PC-3 (cell line): ENCODE measurements around the gene COX4I1. TPM values are rescaled to one million over a fixed set of nuclear protein-coding genes. Genes with fewer than 3 reads are reported as not detected.

Source experiments
- ATAC-seq: fragments of 200-7000 bp; cut with Tn5 transposase; 2 replicates; pipeline ENCODE4 v1.9.1; 2020; ENCODE audit warnings: mild to moderate bottlenecking, moderate library complexity
- Bru-seq: library from RNA; stranded (reverse); fragments of 400-500 nt; gene quantifications from one replicate; lab custom pipeline; 2021; lab: Mats Ljungman, UMichigan
- BruChase-seq, 2 experiments: library from RNA; stranded (reverse); fragments of 400-500 nt; gene quantifications; one replicate each; lab custom pipeline; 2021; lab: Mats Ljungman, UMichigan
- BruUV-seq: library from RNA; stranded (reverse); fragments of 400-500 nt; replicated peaks from 2 replicates; lab custom pipeline; 2021; lab: Mats Ljungman, UMichigan
- CTCF ChIA-PET: fragments of 300-600 bp; sonication (Branson Sonifier 250); formaldehyde crosslinking; loops from one replicate; lab custom pipeline; 2022; ENCODE audit warnings: antibody characterized with exemption; lab: Charles Lee
- POLR2A ChIA-PET: fragments of 300-600 bp; sonication (Branson Sonifier 250); formaldehyde crosslinking; loops from one replicate; lab custom pipeline; 2022; ENCODE audit warnings: antibody characterized with exemption; ENCODE audit not compliant: unreplicated experiment; lab: Charles Lee
- DNase-seq: peaks from one replicate; pipeline ENCODE4 v3.0.0-alpha.2; 2015
- H2AFZ ChIP-seq: fragments of 300-600 bp; sonication (generic); 2 replicates; pipeline ENCODE4 v1.6.0; 2016; ENCODE audit warnings: antibody characterized with exemption, low read length
- H3F3A ChIP-seq: fragments of 300-600 bp; sonication (generic); one replicate; pipeline ENCODE4 v1.6.0; 2017; ENCODE audit warnings: antibody characterized with exemption, low read length, control low read depth, mild to moderate bottlenecking; ENCODE audit not compliant: unreplicated experiment
- H3K27ac ChIP-seq: fragments of 300-600 bp; sonication (generic); 2 replicates; pipeline ENCODE4 v1.5.1; 2016; ENCODE audit warnings: mild to moderate bottlenecking, low read length
- H3K27me3 ChIP-seq: fragments of 300-600 bp; sonication (generic); 2 replicates; pipeline ENCODE4 v1.6.1; 2016; ENCODE audit warnings: low read length, mixed read lengths
- H3K36me3 ChIP-seq: fragments of 300-600 bp; sonication (generic); 2 replicates; pipeline ENCODE4 v1.6.1; 2016; ENCODE audit warnings: low read depth, mixed run types, low read length, mixed read lengths
- H3K4me1 ChIP-seq: fragments of 300-600 bp; sonication (generic); 2 replicates; pipeline ENCODE4 v1.5.1; 2016; ENCODE audit warnings: low read length; ENCODE audit not compliant: insufficient read depth
- H3K4me2 ChIP-seq: fragments of 300-600 bp; sonication (generic); 2 replicates; pipeline ENCODE4 v1.6.0; 2016; ENCODE audit warnings: low read length
- H3K4me3 ChIP-seq: fragments of 300-600 bp; sonication (generic); 2 replicates; pipeline ENCODE4 v1.5.1; 2016; ENCODE audit warnings: mild to moderate bottlenecking, low read length, mixed read lengths
- H3K79me2 ChIP-seq: fragments of 300-600 bp; sonication (generic); 2 replicates; pipeline ENCODE4 v1.6.1; 2017; ENCODE audit warnings: low read length, mixed read lengths
- H3K9ac ChIP-seq: fragments of 300-600 bp; sonication (generic); 2 replicates; pipeline ENCODE4 v1.6.0; 2016; ENCODE audit warnings: mild to moderate bottlenecking, low read length
- H3K9me2 ChIP-seq: fragments of 300-600 bp; sonication (generic); replicated peaks from 2 replicates; pipeline ENCODE4 v1.6.1; 2016; ENCODE audit warnings: mixed run types, low read length, mixed read lengths
- H3K9me3 ChIP-seq: fragments of 300-600 bp; sonication (generic); 2 replicates; pipeline ENCODE4 v1.6.1; 2016; ENCODE audit warnings: low read length, mixed read lengths
- H4K20me1 ChIP-seq: fragments of 300-600 bp; sonication (generic); 2 replicates; pipeline ENCODE4 v1.6.1; 2016; ENCODE audit warnings: low read length, mixed read lengths
- EZH2 ChIP-seq: fragments of 300-600 bp; sonication (generic); IDR thresholded peaks from one replicate; pipeline ENCODE4 v1.6.1; 2017; ENCODE audit warnings: antibody characterized with exemption, mild to moderate bottlenecking, low read length; ENCODE audit not compliant: unreplicated experiment
- EZH2phosphoT487 ChIP-seq: fragments of 300-600 bp; sonication (generic); IDR thresholded peaks from 2 replicates; pipeline ENCODE4 v1.6.1; 2018; ENCODE audit warnings: mild to moderate bottlenecking, antibody characterized with exemption, low read length, borderline replicate concordance
- intact Hi-C: fragments of 100-400 bp; cut with micrococcal nuclease; formaldehyde crosslinking; loops from 2 replicates; pipeline ENCODE4 v1.9.0; 2023
- long read RNA-seq: library from polyadenylated mRNA; unstranded; transcript quantifications from one replicate; pipeline ENCODE4 v2.0.0, GENCODE V29; 2021; ENCODE audit not compliant: unreplicated experiment
- total RNA-seq: library from RNA; depleted of rRNA; stranded (reverse); fragments of >200 nt; gene quantifications from 2 replicates; pipeline ENCODE4 v1.2.3, GENCODE V29; 2014; rRNA removed
- TF ChIP-seq, protein P1 (sequence below): fragments of 300-600 bp; sonication (generic); conservative IDR thresholded peaks from 2 replicates; pipeline ENCODE4 v1.5.1; 2017; ENCODE audit warnings: antibody characterized with exemption, low read depth, mild to moderate bottlenecking, low read length

COX4I1 gene
- total RNA-seq, result 539 and 598 TPM in 2 replicates
- Bru-seq, nascent RNA, result percentile 95 among the genes with signal in this experiment
- BruChase-seq, experiment 1, labeled RNA remaining after a 6-hour chase, result percentile 93 among the genes with signal in this experiment
- BruChase-seq, experiment 2, labeled RNA remaining after a 2-hour chase, result percentile 94 among the genes with signal in this experiment
- long read RNA-seq, transcript COX4I1-217 (1 exons, 3,946 nt), result minor isoform, 212 of 591 reads
- long read RNA-seq, transcript COX4I1-215 (3 exons, 2,271 nt), result minor isoform, 6 of 591 reads
- long read RNA-seq, transcript COX4I1-201 (5 exons, 708 nt), result major isoform, 326 of 591 reads
- long read RNA-seq, partial matches to known transcripts, result 35 of 591 reads
- long read RNA-seq, other reads (novel, unspliced or antisense), result 6 of 591 reads

DNA sequence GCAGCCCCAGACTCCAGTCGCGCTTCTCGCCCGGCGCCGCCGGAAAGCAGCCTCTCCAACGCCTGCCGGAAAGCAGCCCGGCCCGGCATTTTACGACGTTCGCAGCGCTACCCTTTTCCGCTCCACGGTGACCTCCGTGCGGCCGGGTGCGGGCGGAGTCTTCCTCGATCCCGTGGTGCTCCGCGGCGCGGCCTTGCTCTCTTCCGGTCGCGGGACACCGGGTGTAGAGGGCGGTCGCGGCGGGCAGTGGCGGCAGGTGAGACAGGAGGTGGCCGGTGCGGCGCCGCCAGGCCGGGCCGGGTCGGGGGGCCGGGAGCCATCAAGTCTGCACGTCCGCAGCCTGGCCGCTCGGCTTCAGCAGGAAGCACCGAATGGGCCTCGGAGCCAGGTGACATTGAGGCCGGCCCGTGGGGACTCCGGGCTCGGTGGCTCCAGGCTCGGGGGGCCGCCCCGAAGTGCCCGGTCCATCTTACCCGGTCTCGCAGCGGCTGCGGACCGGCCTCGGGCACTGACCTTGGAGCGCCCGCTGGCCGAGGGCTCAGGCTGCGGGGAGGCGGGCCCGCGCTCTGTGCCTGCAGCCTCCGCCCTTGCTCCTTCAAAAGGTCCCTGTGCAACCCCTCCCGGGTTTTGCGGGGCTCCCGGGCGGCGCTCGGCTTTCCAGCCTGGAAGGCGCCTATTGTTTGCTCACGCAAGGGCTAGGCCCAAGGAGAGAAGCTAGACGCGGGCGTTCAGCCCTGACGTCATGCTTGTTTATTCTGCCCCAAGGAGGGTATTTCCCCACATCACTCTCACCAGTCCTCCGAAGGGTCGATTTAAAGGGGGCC is at the start of gene COX4I1, which contains the start of gene EMC8:
TSS of gene COX4I1 (plus strand) at position 199 of the 824 bp plus-strand sequence. CDS start 1,511 bp downstream, outside the sequence.
TSS of gene EMC8 (minus strand) at position 48 of the 824 bp plus-strand sequence. CDS start 249 bp downstream, outside the sequence.
- Histone ChIP-seq H3K79me2 (peaks cover 90% of the 10 kb centered on the region), H3K9ac (peak within 1 kb of the TSS; percentile 99), H3K9me2 (no peaks in the 10 kb centered on the region), H3K9me3 (no peaks in the 10 kb centered on the region), H3K27ac (peak within 1 kb of the TSS; percentile 79), H3K27me3 (no peaks in the 10 kb centered on the region), H3F3A (no peaks in the 10 kb centered on the region), H2AFZ (peak within 1 kb of the TSS; percentile 73; the same call in 1 of the 2 replicates), H4K20me1 (peaks cover 36% of the 10 kb centered on the region), H3K4me1 (peaks cover 18% of the 10 kb centered on the region), H3K36me3 (peaks cover 32% of the 10 kb centered on the region), H3K4me2 (peak within 1 kb of the TSS; percentile 100), H3K4me3 (peak within 1 kb of the TSS; percentile 99)
- CTCF ChIA-PET, result no interaction called here
- no peak for TF ChIP-seq EZH2
- no peak for TF ChIP-seq EZH2phosphoT487
- TF ChIP-seq, protein P1, sequence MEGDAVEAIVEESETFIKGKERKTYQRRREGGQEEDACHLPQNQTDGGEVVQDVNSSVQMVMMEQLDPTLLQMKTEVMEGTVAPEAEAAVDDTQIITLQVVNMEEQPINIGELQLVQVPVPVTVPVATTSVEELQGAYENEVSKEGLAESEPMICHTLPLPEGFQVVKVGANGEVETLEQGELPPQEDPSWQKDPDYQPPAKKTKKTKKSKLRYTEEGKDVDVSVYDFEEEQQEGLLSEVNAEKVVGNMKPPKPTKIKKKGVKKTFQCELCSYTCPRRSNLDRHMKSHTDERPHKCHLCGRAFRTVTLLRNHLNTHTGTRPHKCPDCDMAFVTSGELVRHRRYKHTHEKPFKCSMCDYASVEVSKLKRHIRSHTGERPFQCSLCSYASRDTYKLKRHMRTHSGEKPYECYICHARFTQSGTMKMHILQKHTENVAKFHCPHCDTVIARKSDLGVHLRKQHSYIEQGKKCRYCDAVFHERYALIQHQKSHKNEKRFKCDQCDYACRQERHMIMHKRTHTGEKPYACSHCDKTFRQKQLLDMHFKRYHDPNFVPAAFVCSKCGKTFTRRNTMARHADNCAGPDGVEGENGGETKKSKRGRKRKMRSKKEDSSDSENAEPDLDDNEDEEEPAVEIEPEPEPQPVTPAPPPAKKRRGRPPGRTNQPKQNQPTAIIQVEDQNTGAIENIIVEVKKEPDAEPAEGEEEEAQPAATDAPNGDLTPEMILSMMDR, result no peak
- POLR2A ChIA-PET, result no interaction called here
- DNase-seq, result peak; percentile 86
- BruUV-seq, result no TSS peak
- intact Hi-C loops, result no loop called here
- ATAC-seq, result peak; percentile 94

- ChIA-PET POLR2A (no interaction called here), CTCF (no interaction called here)
- TF ChIP-seq, protein P1, result no peak
- TF ChIP-seq EZH2phosphoT487, result no peak
- no peak for TF ChIP-seq EZH2
- no peaks in the 10 kb centered on the region for H3K36me3 ChIP-seq
- peak overlapping the region; percentile 99 for H3K4me2 ChIP-seq
- H3K9me2 ChIP-seq, result no peaks in the 10 kb centered on the region
- peak overlapping the region; percentile 95 for H3K4me3 ChIP-seq
- no peak for ATAC-seq
- peaks cover 66% of the 10 kb centered on the region for H3K4me1 ChIP-seq
- peaks cover 9% of the 10 kb centered on the region for H3F3A ChIP-seq
- peaks cover 45% of the 10 kb centered on the region for H3K79me2 ChIP-seq
- H3K27me3 ChIP-seq, result no peaks in the 10 kb centered on the region
- no peaks in the 10 kb centered on the region for H3K9me3 ChIP-seq
- intact Hi-C loops, result no loop called here
- H2AFZ ChIP-seq, result peak overlapping the region; percentile 74
- no peaks in the 10 kb centered on the region for H4K20me1 ChIP-seq
- BruUV-seq, result no TSS peak
- H3K9ac ChIP-seq, result peak overlapping the region; percentile 65; the same call in 1 of the 2 replicates
- no peak for DNase-seq
- H3K27ac ChIP-seq, result no peak overlapping the region
Observed at GRCh38 chr16:85749771-85750145, 49.7 kb upstream of the COX4I1 start.
